Measurements from ENCODE around the gene RBL1. TPM values are rescaled to one million over a fixed set of nuclear protein-coding genes. Genes with fewer than 3 reads are reported as not detected.
A peak's percentile ranks its signal among the peaks of the same experiment; 100 is the strongest.

RBL1 gene
- polyA plus RNA-seq, 1 experiment, result 2.2 TPM

DNA sequence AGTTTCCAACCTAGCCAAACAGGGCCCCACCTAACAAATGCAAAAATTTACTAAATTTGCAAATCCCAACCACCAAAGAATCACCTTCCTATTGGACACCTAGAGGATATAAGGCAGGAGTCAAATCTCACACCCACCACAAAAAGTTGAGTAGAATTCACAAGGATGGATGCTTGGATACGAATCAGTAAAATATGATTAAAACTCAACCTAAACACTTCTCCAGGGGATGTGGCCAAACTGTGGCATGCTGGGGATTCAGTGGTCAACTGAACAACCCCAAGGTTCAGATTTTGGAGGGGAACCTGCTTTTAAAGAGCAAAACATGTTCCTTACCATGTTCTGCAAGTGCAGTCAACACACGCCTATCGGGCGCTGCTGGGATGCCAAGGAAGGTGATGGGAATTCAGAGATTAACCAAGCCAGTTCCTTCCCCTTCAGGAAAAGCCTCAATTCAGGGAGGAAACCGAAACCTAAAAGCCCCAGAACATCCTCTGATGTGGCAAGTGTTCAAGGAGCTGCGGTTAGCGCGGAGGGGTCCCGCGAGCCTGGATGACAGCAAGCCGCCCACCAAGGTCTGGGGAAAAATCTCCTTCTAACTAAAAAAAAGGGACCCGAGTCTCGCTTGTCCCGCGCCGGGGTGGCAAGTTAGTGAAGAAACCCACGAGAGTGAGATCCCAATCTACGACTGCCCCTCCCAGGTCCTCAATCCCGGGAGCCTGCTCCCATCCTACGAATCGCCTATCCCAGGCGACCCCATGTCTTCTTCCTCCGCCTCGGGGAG, 145.2 kb downstream of the RBL1 start:
- no peak for DNase-seq (ENCODE audit: low read depth)
- CTCF ChIA-PET, result no interaction called here

More for the DNA sequence above, 145.2 kb downstream of the RBL1 start:
- no peaks in the 10 kb centered on the region for H3K27me3 ChIP-seq (ENCODE audit: control insufficient read depth, insufficient read depth, low read length)
- POLR2A ChIA-PET, result no interaction called here
- TF ChIP-seq, protein P1, sequence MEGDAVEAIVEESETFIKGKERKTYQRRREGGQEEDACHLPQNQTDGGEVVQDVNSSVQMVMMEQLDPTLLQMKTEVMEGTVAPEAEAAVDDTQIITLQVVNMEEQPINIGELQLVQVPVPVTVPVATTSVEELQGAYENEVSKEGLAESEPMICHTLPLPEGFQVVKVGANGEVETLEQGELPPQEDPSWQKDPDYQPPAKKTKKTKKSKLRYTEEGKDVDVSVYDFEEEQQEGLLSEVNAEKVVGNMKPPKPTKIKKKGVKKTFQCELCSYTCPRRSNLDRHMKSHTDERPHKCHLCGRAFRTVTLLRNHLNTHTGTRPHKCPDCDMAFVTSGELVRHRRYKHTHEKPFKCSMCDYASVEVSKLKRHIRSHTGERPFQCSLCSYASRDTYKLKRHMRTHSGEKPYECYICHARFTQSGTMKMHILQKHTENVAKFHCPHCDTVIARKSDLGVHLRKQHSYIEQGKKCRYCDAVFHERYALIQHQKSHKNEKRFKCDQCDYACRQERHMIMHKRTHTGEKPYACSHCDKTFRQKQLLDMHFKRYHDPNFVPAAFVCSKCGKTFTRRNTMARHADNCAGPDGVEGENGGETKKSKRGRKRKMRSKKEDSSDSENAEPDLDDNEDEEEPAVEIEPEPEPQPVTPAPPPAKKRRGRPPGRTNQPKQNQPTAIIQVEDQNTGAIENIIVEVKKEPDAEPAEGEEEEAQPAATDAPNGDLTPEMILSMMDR (IDR thresholded peaks at IDR 0.05; ENCODE audit: insufficient read depth, low read depth, low read length), result no peak
- peak overlapping the region; percentile 88 for H3K4me3 ChIP-seq (ENCODE audit: low read depth, low read length)
- no peaks in the 10 kb centered on the region for H3K36me3 ChIP-seq (ENCODE audit: control insufficient read depth, insufficient read depth, low read length)

Small RNA genes lying within 50 kb of the gene (small RNA-seq; reads per million reads assigned to genes)
- gene RPS3AP3 (ENCODE audit: insufficient read length, low read depth, low replicate concordance), result not detected

Other genes starting within 250 kb of the RBL1 start
- 0.37 and 0.54 TPM in 2 replicates for gene TLDC2, start 219.9 kb downstream of the RBL1 start, polyA plus RNA-seq (2011; rRNA removed)
- 5.6 and 11.5 TPM in 2 replicates for gene SAMHD1, start 144.3 kb downstream of the RBL1 start, polyA plus RNA-seq (2011; rRNA removed)
- gene RPN2, start 83.3 kb upstream of the RBL1 start, polyA plus RNA-seq (2011; rRNA removed), result 647 and 834 TPM in 2 replicates
- gene MROH8, start 83.6 kb upstream of the RBL1 start, polyA plus RNA-seq (2011; rRNA removed), result 2.4 and 2.7 TPM in 2 replicates
- gene GHRH, start 165.8 kb upstream of the RBL1 start, polyA plus RNA-seq (2011; rRNA removed), result not detected in 2 replicates
- 116 and 153 TPM in 2 replicates for gene MANBAL, start 193.7 kb upstream of the RBL1 start, polyA plus RNA-seq (2011; rRNA removed)